ENCODE measurements around the gene URB1.

- TF ChIP-seq CTCF (conservative IDR thresholded peaks at IDR 0.05; ENCODE audit: low read length) (no peak), EZH2phosphoT487 (IDR thresholded peaks at IDR 0.05; ENCODE audit: borderline replicate concordance) (no peak)
Measured at GRCh38 chr21:32331444-32332305, 61.1 kb downstream of the URB1 start.

Measured in Loucy (cell line).